ENCODE results near the gene FAM161A.
A peak's percentile ranks its signal among the peaks of the same experiment; 100 is the strongest.

The FAM161A gene

DNA sequence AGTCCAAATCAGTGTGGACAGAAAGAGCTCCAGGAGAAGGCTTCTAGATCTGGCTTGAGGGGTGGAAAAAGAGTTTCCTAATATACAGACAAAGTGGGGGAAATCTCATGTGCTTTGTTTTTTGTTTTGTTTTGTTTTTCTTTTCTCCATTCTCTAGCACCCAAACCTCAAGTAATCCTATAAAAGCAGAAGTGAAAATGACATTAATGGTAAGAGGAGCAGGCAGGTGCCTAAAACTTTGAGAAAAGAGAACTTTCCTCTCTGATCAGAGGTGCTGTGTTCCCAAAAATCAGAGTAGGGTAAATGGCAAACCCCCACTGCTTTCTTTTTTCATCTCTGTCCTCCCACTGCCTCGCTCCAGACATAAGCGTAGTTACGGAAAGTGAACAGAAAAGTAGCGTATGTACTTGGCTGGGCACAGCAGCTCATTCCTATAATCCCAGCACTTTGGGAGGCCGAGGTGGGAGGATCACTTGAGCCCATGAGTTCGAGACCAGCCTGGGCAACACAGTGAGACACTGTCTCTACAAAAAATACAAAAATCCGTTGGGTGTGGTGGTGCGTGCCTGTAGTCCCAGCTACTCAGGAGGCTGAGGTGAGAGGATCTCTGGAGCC lies 77.8 kb downstream of the FAM161A start:
- no peak overlapping the region for H2AFZ ChIP-seq (ENCODE audit: low read depth, low read length)
- H3K27me3 ChIP-seq (ENCODE audit: low read depth, low read length), result no peaks in the 10 kb centered on the region
- H3K36me3 ChIP-seq (replicated peaks; ENCODE audit: low read depth, low read length), result no peaks in the 10 kb centered on the region
- TF ChIP-seq EZH2phosphoT487 (IDR thresholded peaks at IDR 0.05; ENCODE audit: low read depth), result no peak
- TF ChIP-seq, protein P1, sequence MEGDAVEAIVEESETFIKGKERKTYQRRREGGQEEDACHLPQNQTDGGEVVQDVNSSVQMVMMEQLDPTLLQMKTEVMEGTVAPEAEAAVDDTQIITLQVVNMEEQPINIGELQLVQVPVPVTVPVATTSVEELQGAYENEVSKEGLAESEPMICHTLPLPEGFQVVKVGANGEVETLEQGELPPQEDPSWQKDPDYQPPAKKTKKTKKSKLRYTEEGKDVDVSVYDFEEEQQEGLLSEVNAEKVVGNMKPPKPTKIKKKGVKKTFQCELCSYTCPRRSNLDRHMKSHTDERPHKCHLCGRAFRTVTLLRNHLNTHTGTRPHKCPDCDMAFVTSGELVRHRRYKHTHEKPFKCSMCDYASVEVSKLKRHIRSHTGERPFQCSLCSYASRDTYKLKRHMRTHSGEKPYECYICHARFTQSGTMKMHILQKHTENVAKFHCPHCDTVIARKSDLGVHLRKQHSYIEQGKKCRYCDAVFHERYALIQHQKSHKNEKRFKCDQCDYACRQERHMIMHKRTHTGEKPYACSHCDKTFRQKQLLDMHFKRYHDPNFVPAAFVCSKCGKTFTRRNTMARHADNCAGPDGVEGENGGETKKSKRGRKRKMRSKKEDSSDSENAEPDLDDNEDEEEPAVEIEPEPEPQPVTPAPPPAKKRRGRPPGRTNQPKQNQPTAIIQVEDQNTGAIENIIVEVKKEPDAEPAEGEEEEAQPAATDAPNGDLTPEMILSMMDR (IDR thresholded peaks at IDR 0.05; ENCODE audit: low read depth, low read length), result no peak
- no peaks in the 10 kb centered on the region for H3K79me2 ChIP-seq (ENCODE audit: low read length)
- H3K4me3 ChIP-seq (ENCODE audit: low read length), result peak overlapping the region; percentile 60
- no peaks in the 10 kb centered on the region for H4K20me1 ChIP-seq (ENCODE audit: insufficient read depth, low read length)
- H3K4me1 ChIP-seq (ENCODE audit: low read length), result peaks cover 28% of the 10 kb centered on the region
- H3K27ac ChIP-seq (ENCODE audit: low read length), result peak overlapping the region; percentile 54
- no peaks in the 10 kb centered on the region; the same call in 1 of the 2 replicates for H3K9me3 ChIP-seq (ENCODE audit: insufficient read depth, low read length)
- H3K4me2 ChIP-seq (ENCODE audit: low read length), result peak overlapping the region; percentile 76
- H3K9ac ChIP-seq (ENCODE audit: low read length), result peak overlapping the region; percentile 42
